IMR-90 (cell line): ENCODE data around the gene CCDC171. TPM values are rescaled to one million over a fixed set of nuclear protein-coding genes. Genes with fewer than 3 reads are reported as not detected.

ENCODE experiments used
- ATAC-seq: fragments of 200-7000 bp; cut with Tn5 transposase; 2 replicates; pipeline ENCODE4 v1.9.1; 2020; ENCODE audit warnings: low read depth, mild to moderate bottlenecking, moderate library complexity
- BruUV-seq: library from RNA; stranded (reverse); fragments of 400-500 nt; replicated peaks from 2 replicates; lab custom pipeline; 2021; lab: Mats Ljungman, UMichigan
- CTCF ChIA-PET: fragments of 300-600 bp; formaldehyde crosslinking; extraction: SDS; loops from one replicate; lab custom pipeline; 2021; ENCODE audit warnings: antibody characterized with exemption; lab: Yijun Ruan, JAX
- POLR2A ChIA-PET: fragments of 300-600 bp; sonication (Branson Sonifier 250); formaldehyde crosslinking; loops from one replicate; lab custom pipeline; 2022; ENCODE audit warnings: antibody characterized with exemption; ENCODE audit not compliant: unreplicated experiment; lab: Charles Lee
- DNase-seq: peaks from one replicate; pipeline ENCODE4 v3.0.0; 2013
- H2AFZ ChIP-seq: replicated peaks from 2 replicates; pipeline ENCODE3; 2013; ENCODE audit warnings: low read length, mild to moderate bottlenecking; ENCODE audit not compliant: poor library complexity
- H2AK5ac ChIP-seq: 2 replicates; pipeline ENCODE4 v1.6.1; 2013; ENCODE audit warnings: low read depth, low read length, inconsistent platforms
- H2AK9ac ChIP-seq: replicated peaks from 2 replicates; pipeline ENCODE3; 2013; ENCODE audit warnings: mild to moderate bottlenecking, low read depth, low read length, moderate library complexity; ENCODE audit not compliant: poor library complexity
- H2BK120ac ChIP-seq: 2 replicates; pipeline ENCODE4 v1.6.1; 2013; ENCODE audit warnings: low read depth, low read length, inconsistent platforms
- H2BK15ac ChIP-seq: 3 replicates; pipeline ENCODE4 v1.6.1; 2013; ENCODE audit warnings: low read depth, low read length, inconsistent platforms
- H2BK20ac ChIP-seq: 2 replicates; pipeline ENCODE4 v1.6.1; 2013; ENCODE audit warnings: low read depth, mild to moderate bottlenecking, inconsistent platforms, low read length, moderate library complexity
- H2BK5ac ChIP-seq: 2 replicates; pipeline ENCODE4 v1.6.1; 2013; ENCODE audit warnings: mild to moderate bottlenecking, low read depth, low read length, inconsistent platforms; ENCODE audit not compliant: poor library complexity, severe bottlenecking
- H3K14ac ChIP-seq: replicated peaks from 2 replicates; pipeline ENCODE4 v1.6.1; 2013; ENCODE audit warnings: low read depth, low read length, inconsistent platforms
- H3K18ac ChIP-seq: 2 replicates; pipeline ENCODE4 v1.6.1; 2013; ENCODE audit warnings: low read depth, low read length, control low read depth
- H3K23ac ChIP-seq: 2 replicates; pipeline ENCODE4 v1.6.1; 2013; ENCODE audit warnings: low read depth, low read length, inconsistent platforms
- H3K27ac ChIP-seq: 2 replicates; pipeline ENCODE4 v1.5.1; 2013; ENCODE audit warnings: mild to moderate bottlenecking, control low read depth, low read length; ENCODE audit not compliant: insufficient read depth
- H3K27me3 ChIP-seq: 2 replicates; pipeline ENCODE4 v1.6.1; 2013; ENCODE audit warnings: low read length; ENCODE audit not compliant: control insufficient read depth, insufficient read depth
- H3K36me3 ChIP-seq: 2 replicates; pipeline ENCODE4 v1.6.1; 2013; ENCODE audit warnings: low read length, mixed read lengths; ENCODE audit not compliant: control insufficient read depth, insufficient read depth
- H3K4ac ChIP-seq: 2 replicates; pipeline ENCODE4 v1.6.1; 2013; ENCODE audit warnings: low read depth, low read length, inconsistent platforms
- H3K4me1 ChIP-seq: 2 replicates; pipeline ENCODE4 v1.6.1; 2013; ENCODE audit warnings: low read length, mixed read lengths; ENCODE audit not compliant: control insufficient read depth, insufficient read depth
- H3K4me2 ChIP-seq: 2 replicates; pipeline ENCODE4 v1.6.1; 2013; ENCODE audit warnings: low read depth, mild to moderate bottlenecking, control low read depth, low read length, moderate library complexity
- H3K4me3 ChIP-seq: 2 replicates; pipeline ENCODE4 v1.5.1; 2013; ENCODE audit warnings: low read depth, mild to moderate bottlenecking, control low read depth, low read length, moderate library complexity; ENCODE audit not compliant: insufficient read depth
- H3K56ac ChIP-seq: 2 replicates; pipeline ENCODE4 v1.6.1; 2013; ENCODE audit warnings: low read length, inconsistent platforms; ENCODE audit not compliant: insufficient read depth; ENCODE audit errors: extremely low read depth
- H3K79me1 ChIP-seq, 2 experiments: 2 replicates each; pipeline ENCODE4 v1.6.1; 2013; ENCODE audit warnings: low read length in 2 of 2, inconsistent platforms in 1 of 2, low read depth in 1 of 2
- H3K9ac ChIP-seq: 2 replicates; pipeline ENCODE4 v1.6.1; 2013; ENCODE audit warnings: low read depth, low read length, control low read depth
- H3K9me1 ChIP-seq: 2 replicates; pipeline ENCODE4 v1.6.1; 2013; ENCODE audit warnings: low read length, inconsistent platforms; ENCODE audit not compliant: insufficient read depth
- H3K9me3 ChIP-seq: 2 replicates; pipeline ENCODE4 v1.6.1; 2013; ENCODE audit warnings: low read length; ENCODE audit not compliant: control insufficient read depth, insufficient read depth
- H4K20me1 ChIP-seq: 2 replicates; pipeline ENCODE4 v1.6.1; 2013; ENCODE audit warnings: low read length, inconsistent platforms; ENCODE audit not compliant: insufficient read depth
- H4K5ac ChIP-seq: 2 replicates; pipeline ENCODE4 v1.6.1; 2013; ENCODE audit warnings: mild to moderate bottlenecking, low read depth, low read length, control low read depth
- H4K8ac ChIP-seq, 2 experiments: 2 replicates each; pipeline ENCODE4 v1.6.1; 2013; ENCODE audit warnings: low read depth in 2 of 2, low read length in 2 of 2, control low read depth in 1 of 2, inconsistent platforms in 1 of 2
- H4K91ac ChIP-seq: 2 replicates; pipeline ENCODE4 v1.6.1; 2013; ENCODE audit warnings: low read depth, low read length, inconsistent platforms; ENCODE audit not compliant: insufficient read depth
- CEBPB ChIP-seq: IDR thresholded peaks from 2 replicates; pipeline ENCODE4 v1.6.1; 2012; ENCODE audit warnings: low read depth, low read length, improper control_type of control experiment
- CHD1 ChIP-seq: IDR thresholded peaks from 2 replicates; pipeline ENCODE4 v1.6.1; 2012; ENCODE audit warnings: low read depth, low read length, improper control_type of control experiment
- FOS ChIP-seq: fragments of 150-350 bp; IDR thresholded peaks from 2 replicates; pipeline ENCODE4 v1.6.1; 2016; ENCODE audit warnings: low read depth, low read length
- MAFK ChIP-seq: IDR thresholded peaks from 2 replicates; pipeline ENCODE4 v1.6.1; 2012; ENCODE audit warnings: low read depth, low read length, improper control_type of control experiment
- MXI1 ChIP-seq: IDR thresholded peaks from 2 replicates; pipeline ENCODE4 v1.6.1; 2012; ENCODE audit warnings: low read depth, mild to moderate bottlenecking, low read length, moderate library complexity, borderline replicate concordance
- NFE2L2 ChIP-seq: fragments of 150-350 bp; IDR thresholded peaks from 2 replicates; pipeline ENCODE4 v1.6.1; 2016; ENCODE audit warnings: low read depth, mild to moderate bottlenecking, low read length
- POLR2A ChIP-seq: IDR thresholded peaks from 2 replicates; pipeline ENCODE4 v1.6.1; 2012; ENCODE audit warnings: mild to moderate bottlenecking, low read depth, low read length
- RAD21 ChIP-seq: IDR thresholded peaks from 2 replicates; pipeline ENCODE4 v1.6.1; 2012; ENCODE audit warnings: low read length, improper control_type of control experiment
- RCOR1 ChIP-seq: IDR thresholded peaks from 2 replicates; pipeline ENCODE4 v1.6.1; 2012; ENCODE audit warnings: mild to moderate bottlenecking, low read length, improper control_type of control experiment; ENCODE audit not compliant: insufficient replicate concordance
- RFX5 ChIP-seq: IDR thresholded peaks from 2 replicates; pipeline ENCODE4 v1.8.0; 2012; ENCODE audit warnings: low read depth, mild to moderate bottlenecking, low read length, moderate library complexity
- SMC3 ChIP-seq: fragments of 150-350 bp; IDR thresholded peaks from 2 replicates; pipeline ENCODE4 v1.6.1; 2016; ENCODE audit warnings: low read depth, mild to moderate bottlenecking, antibody characterized with exemption, low read length, moderate library complexity
- WGBS, 2 experiments: methylation state at CpG; one replicate each; pipeline versions ENCODE4 v1.1.5 to v1.1.7; 2013; ENCODE audit warnings: missing lambda C conversion rate in 2 of 2; ENCODE audit not compliant: insufficient read length in 1 of 2; ENCODE audit errors: extremely low coverage in 2 of 2; 5-methylcytosine and 5-hydroxymethylcytosine counted together
- dilution Hi-C: fragments of 300-500 bp; cut with HindIII; formaldehyde crosslinking; loops from one replicate; pipeline ENCODE4 v1.14.3; 2018; ENCODE audit warnings: low sequenced_read_pairs; ENCODE audit not compliant: unreplicated experiment
- in situ Hi-C: fragments of 300-500 bp; cut with MboI; formaldehyde crosslinking; loops from 3 replicates; pipeline ENCODE4 v1.14.3; 2019; ENCODE audit warnings: low sequenced_read_pairs, inconsistent platforms, mixed read lengths
- intact Hi-C: fragments of 100-400 bp; cut with micrococcal nuclease; formaldehyde crosslinking; loops from 2 replicates; pipeline ENCODE4 v1.10.0; 2022
- polyA plus RNA-seq, 3 experiments: library from polyadenylated mRNA; depleted of rRNA; stranded (reverse); fragments of >200 nt; gene quantifications; 2 replicates each; pipeline ENCODE4 v1.2.3, GENCODE V29; 2012; ENCODE audit warnings: low replicate concordance in 1 of 3
- total RNA-seq: library from RNA; depleted of rRNA; stranded (reverse); fragments of >200 nt; gene quantifications from 2 replicates; pipeline ENCODE4 v1.2.3, GENCODE V29; 2012
- TF ChIP-seq, protein P1 (sequence below): fragments of 150-350 bp; IDR thresholded peaks from 2 replicates; pipeline ENCODE4 v1.6.1; 2017; ENCODE audit warnings: mild to moderate bottlenecking, antibody characterized with exemption, low read length, low read depth
- TF ChIP-seq, protein P2 (sequence below): conservative IDR thresholded peaks from 2 replicates; pipeline ENCODE4 v1.5.1; 2012; ENCODE audit warnings: mild to moderate bottlenecking, low read depth, low read length, improper control_type of control experiment
- TF ChIP-seq, protein P3 (sequence below): fragments of 150-350 bp; IDR thresholded peaks from 2 replicates; pipeline ENCODE4 v1.6.1; 2016; ENCODE audit warnings: low read depth, mild to moderate bottlenecking, low read length, moderate library complexity, borderline replicate concordance

CCDC171 gene
- total and polyA plus RNA-seq, 2 of the 4 experiments (the other 2 are of a cell fraction) = 0.63 to 2.2 TPM

DNA sequence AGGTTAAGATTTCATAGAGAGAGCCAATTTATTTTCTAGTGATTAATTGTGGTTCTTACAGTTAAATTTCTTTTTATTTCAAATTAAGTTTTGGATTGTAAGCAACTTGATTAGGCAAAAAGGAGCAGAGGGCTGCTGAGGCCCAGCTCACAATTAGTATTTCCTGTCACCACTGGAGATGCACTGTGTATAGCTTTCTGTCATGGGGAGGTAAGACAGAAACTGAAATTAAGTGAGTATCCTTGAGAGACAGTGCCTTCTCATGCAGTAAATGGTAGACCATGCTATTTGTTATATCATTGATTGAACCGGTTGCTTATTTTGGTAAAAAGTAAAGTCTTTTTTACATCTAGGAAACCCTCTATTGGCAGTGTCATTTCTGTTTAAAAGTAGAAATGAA, 190.7 kb downstream of the CCDC171 start:
- CTCF ChIA-PET = interaction anchor here (0.6 kb wide), 1 partner anchor 14 kb away, joined by 8 read pairs; no protein-coding TSS in a partner anchor
- Histone ChIP-seq H2BK5ac (no peak overlapping the region), H3K4ac (no peak overlapping the region), H4K91ac (no peak overlapping the region), H3K27ac (no peak overlapping the region), H3K36me3 (no peaks in the 10 kb centered on the region), H2AFZ (no peak overlapping the region), H4K20me1 (no peaks in the 10 kb centered on the region), H3K4me1 (no peaks in the 10 kb centered on the region), H3K4me2 (no peak overlapping the region), H2BK15ac (no peak overlapping the region), H3K9ac (no peak overlapping the region), H3K56ac (no peak overlapping the region; the same call in 1 of the 2 replicates), H3K79me1 (no peaks in the 10 kb centered on the region), H3K4me3 (no peak overlapping the region), H4K5ac (no peak overlapping the region), H2BK20ac (no peak overlapping the region), H3K23ac (no peak overlapping the region), H3K14ac (no peak overlapping the region), H2AK5ac (no peak overlapping the region), H3K9me3 (no peaks in the 10 kb centered on the region), H3K9me1 (no peaks in the 10 kb centered on the region), H4K8ac (no peak overlapping the region), H2BK120ac (no peak overlapping the region), H2AK9ac (no peak overlapping the region), H3K27me3 (no peaks in the 10 kb centered on the region), H3K18ac (no peak overlapping the region)
- ATAC-seq = no peak
- BruUV-seq = no TSS peak
- POLR2A ChIA-PET = no interaction called here
- in situ Hi-C loops (no loop called here), intact Hi-C loops (no loop called here), dilution Hi-C loops (no loop called here)
- TF ChIP-seq NFE2L2 = no peak
- TF ChIP-seq RCOR1 = no peak
- no peak for TF ChIP-seq POLR2A
- TF ChIP-seq, protein P1, sequence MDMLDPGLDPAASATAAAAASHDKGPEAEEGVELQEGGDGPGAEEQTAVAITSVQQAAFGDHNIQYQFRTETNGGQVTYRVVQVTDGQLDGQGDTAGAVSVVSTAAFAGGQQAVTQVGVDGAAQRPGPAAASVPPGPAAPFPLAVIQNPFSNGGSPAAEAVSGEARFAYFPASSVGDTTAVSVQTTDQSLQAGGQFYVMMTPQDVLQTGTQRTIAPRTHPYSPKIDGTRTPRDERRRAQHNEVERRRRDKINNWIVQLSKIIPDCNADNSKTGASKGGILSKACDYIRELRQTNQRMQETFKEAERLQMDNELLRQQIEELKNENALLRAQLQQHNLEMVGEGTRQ = no peak
- no peak for TF ChIP-seq SMC3
- no peak for TF ChIP-seq MAFK
- no peak for TF ChIP-seq RFX5
- no peak for TF ChIP-seq FOS
- no peak for TF ChIP-seq MXI1
- TF ChIP-seq, protein P2, sequence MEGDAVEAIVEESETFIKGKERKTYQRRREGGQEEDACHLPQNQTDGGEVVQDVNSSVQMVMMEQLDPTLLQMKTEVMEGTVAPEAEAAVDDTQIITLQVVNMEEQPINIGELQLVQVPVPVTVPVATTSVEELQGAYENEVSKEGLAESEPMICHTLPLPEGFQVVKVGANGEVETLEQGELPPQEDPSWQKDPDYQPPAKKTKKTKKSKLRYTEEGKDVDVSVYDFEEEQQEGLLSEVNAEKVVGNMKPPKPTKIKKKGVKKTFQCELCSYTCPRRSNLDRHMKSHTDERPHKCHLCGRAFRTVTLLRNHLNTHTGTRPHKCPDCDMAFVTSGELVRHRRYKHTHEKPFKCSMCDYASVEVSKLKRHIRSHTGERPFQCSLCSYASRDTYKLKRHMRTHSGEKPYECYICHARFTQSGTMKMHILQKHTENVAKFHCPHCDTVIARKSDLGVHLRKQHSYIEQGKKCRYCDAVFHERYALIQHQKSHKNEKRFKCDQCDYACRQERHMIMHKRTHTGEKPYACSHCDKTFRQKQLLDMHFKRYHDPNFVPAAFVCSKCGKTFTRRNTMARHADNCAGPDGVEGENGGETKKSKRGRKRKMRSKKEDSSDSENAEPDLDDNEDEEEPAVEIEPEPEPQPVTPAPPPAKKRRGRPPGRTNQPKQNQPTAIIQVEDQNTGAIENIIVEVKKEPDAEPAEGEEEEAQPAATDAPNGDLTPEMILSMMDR = no peak
- no peak for TF ChIP-seq CHD1
- TF ChIP-seq RAD21 = no peak
- no peak for TF ChIP-seq CEBPB
- TF ChIP-seq, protein P3, sequence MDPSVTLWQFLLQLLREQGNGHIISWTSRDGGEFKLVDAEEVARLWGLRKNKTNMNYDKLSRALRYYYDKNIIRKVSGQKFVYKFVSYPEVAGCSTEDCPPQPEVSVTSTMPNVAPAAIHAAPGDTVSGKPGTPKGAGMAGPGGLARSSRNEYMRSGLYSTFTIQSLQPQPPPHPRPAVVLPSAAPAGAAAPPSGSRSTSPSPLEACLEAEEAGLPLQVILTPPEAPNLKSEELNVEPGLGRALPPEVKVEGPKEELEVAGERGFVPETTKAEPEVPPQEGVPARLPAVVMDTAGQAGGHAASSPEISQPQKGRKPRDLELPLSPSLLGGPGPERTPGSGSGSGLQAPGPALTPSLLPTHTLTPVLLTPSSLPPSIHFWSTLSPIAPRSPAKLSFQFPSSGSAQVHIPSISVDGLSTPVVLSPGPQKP = no peak
- WGBS, 2 experiments = no CpG with 5 or more reads among the region's 1 CpG
- no peak for DNase-seq
